ENCODE results near the gene CDKAL1.
"Not testable (repeated sequence)": the region's sequence is repeated elsewhere in the genome, so short reads cannot be mapped to it uniquely, and the experiment has no call there.

Gene CDKAL1

GRCh38 chr6:20755631-20756030 is 221.4 kb downstream of the CDKAL1 start:
- H3K9me3 ChIP-seq (ENCODE audit: control insufficient read depth in 1 of 2, low read length in 2 of 2) = peaks cover 0 to 3% of the 10 kb centered on the region in 2 donors
- H3K36me3 ChIP-seq (ENCODE audit: control insufficient read depth in 1 of 2, insufficient read depth in 2 of 2, low read length in 2 of 2) = peaks cover 0 to 6% of the 10 kb centered on the region in 2 donors
- H3K27ac ChIP-seq (ENCODE audit: low read length) = no peak overlapping the region
- H3K4me1 ChIP-seq (ENCODE audit: control insufficient read depth in 1 of 2, insufficient read depth in 2 of 2, low read length in 2 of 2) = no peaks in the 10 kb centered on the region
- H3K27me3 ChIP-seq (ENCODE audit: low read depth, low read length) = no peaks in the 10 kb centered on the region
- H3K4me3 ChIP-seq (ENCODE audit: low read depth in 1 of 2, low read length in 2 of 2) = no peak overlapping the region

GRCh38 chr6:20756584-20757147 is 222.4 kb downstream of the CDKAL1 start:
- H3K4me3 ChIP-seq (ENCODE audit: low read depth in 1 of 2, low read length in 2 of 2); H3K9me3 ChIP-seq (ENCODE audit: control insufficient read depth in 1 of 2, low read length in 2 of 2); H3K27ac ChIP-seq (ENCODE audit: low read length); H3K27me3 ChIP-seq (ENCODE audit: low read depth, low read length); H3K4me1 ChIP-seq (ENCODE audit: control insufficient read depth in 1 of 2, insufficient read depth in 2 of 2, low read length in 2 of 2); H3K36me3 ChIP-seq (ENCODE audit: control insufficient read depth in 1 of 2, insufficient read depth in 2 of 2, low read length in 2 of 2): not testable (repeated sequence)

- H3K27ac ChIP-seq (ENCODE audit: low read length) = no peak overlapping the region
- no peaks in the 10 kb centered on the region for H3K4me1 ChIP-seq (ENCODE audit: control insufficient read depth in 1 of 2, insufficient read depth in 2 of 2, low read length in 2 of 2)
- peaks cover 0 to 3% of the 10 kb centered on the region in 2 donors for H3K9me3 ChIP-seq (ENCODE audit: control insufficient read depth in 1 of 2, low read length in 2 of 2)
- H3K27me3 ChIP-seq (ENCODE audit: low read depth, low read length) = no peaks in the 10 kb centered on the region
- H3K4me3 ChIP-seq (ENCODE audit: low read depth in 1 of 2, low read length in 2 of 2) = no peak overlapping the region
- peaks cover 0 to 6% of the 10 kb centered on the region in 2 donors for H3K36me3 ChIP-seq (ENCODE audit: control insufficient read depth in 1 of 2, insufficient read depth in 2 of 2, low read length in 2 of 2)
These were observed 223.5 kb downstream of the CDKAL1 start for GRCh38 chr6:20757761-20758160.

GRCh38 chr6:20763296-20763695 is 229.0 kb downstream of the CDKAL1 start:
- Histone ChIP-seq H3K36me3 (ENCODE audit: control insufficient read depth in 1 of 2, insufficient read depth in 2 of 2, low read length in 2 of 2) (no peaks in the 10 kb centered on the region), H3K27ac (ENCODE audit: low read length) (no peak overlapping the region), H3K9me3 (ENCODE audit: control insufficient read depth in 1 of 2, low read length in 2 of 2) (no peaks in the 10 kb centered on the region), H3K4me3 (ENCODE audit: low read depth in 1 of 2, low read length in 2 of 2) (no peak overlapping the region), H3K4me1 (ENCODE audit: control insufficient read depth in 1 of 2, insufficient read depth in 2 of 2, low read length in 2 of 2) (no peaks in the 10 kb centered on the region), H3K27me3 (ENCODE audit: low read depth, low read length) (no peaks in the 10 kb centered on the region)

GRCh38 chr6:20769631-20770030 is 235.4 kb downstream of the CDKAL1 start:
- no peaks in the 10 kb centered on the region for H3K27me3 ChIP-seq (ENCODE audit: low read depth, low read length)
- no peaks in the 10 kb centered on the region for H3K4me1 ChIP-seq (ENCODE audit: control insufficient read depth in 1 of 2, insufficient read depth in 2 of 2, low read length in 2 of 2)
- no peaks in the 10 kb centered on the region for H3K36me3 ChIP-seq (ENCODE audit: control insufficient read depth in 1 of 2, insufficient read depth in 2 of 2, low read length in 2 of 2)
- no peak overlapping the region for H3K27ac ChIP-seq (ENCODE audit: low read length)
- H3K4me3 ChIP-seq (ENCODE audit: low read depth in 1 of 2, low read length in 2 of 2) = no peak overlapping the region
- H3K9me3 ChIP-seq (ENCODE audit: control insufficient read depth in 1 of 2, low read length in 2 of 2) = no peaks in the 10 kb centered on the region

- H3K27me3 ChIP-seq (ENCODE audit: low read depth, low read length) = no peaks in the 10 kb centered on the region
- H3K36me3 ChIP-seq (ENCODE audit: control insufficient read depth in 1 of 2, insufficient read depth in 2 of 2, low read length in 2 of 2) = no peaks in the 10 kb centered on the region
- no peak overlapping the region for H3K4me3 ChIP-seq (ENCODE audit: low read depth in 1 of 2, low read length in 2 of 2)
- no peaks in the 10 kb centered on the region for H3K4me1 ChIP-seq (ENCODE audit: control insufficient read depth in 1 of 2, insufficient read depth in 2 of 2, low read length in 2 of 2)
- H3K27ac ChIP-seq (ENCODE audit: low read length) = no peak overlapping the region
- H3K9me3 ChIP-seq (ENCODE audit: control insufficient read depth in 1 of 2, low read length in 2 of 2) = no peaks in the 10 kb centered on the region
These were observed 236.5 kb downstream of the CDKAL1 start for GRCh38 chr6:20770773-20771172.

- no peaks in the 10 kb centered on the region for H3K4me1 ChIP-seq (ENCODE audit: control insufficient read depth in 1 of 2, insufficient read depth in 2 of 2, low read length in 2 of 2)
- H3K4me3 ChIP-seq (ENCODE audit: low read depth in 1 of 2, low read length in 2 of 2) = no peak overlapping the region
- H3K27me3 ChIP-seq (ENCODE audit: low read depth, low read length) = no peaks in the 10 kb centered on the region
- H3K27ac ChIP-seq (ENCODE audit: low read length) = no peak overlapping the region
- H3K36me3 ChIP-seq (ENCODE audit: control insufficient read depth in 1 of 2, insufficient read depth in 2 of 2, low read length in 2 of 2) = no peaks in the 10 kb centered on the region
- no peaks in the 10 kb centered on the region for H3K9me3 ChIP-seq (ENCODE audit: control insufficient read depth in 1 of 2, low read length in 2 of 2)
These were observed 237.2 kb downstream of the CDKAL1 start for GRCh38 chr6:20771409-20771808.

GRCh38 chr6:20773822-20774221 is 239.6 kb downstream of the CDKAL1 start:
- Histone ChIP-seq H3K9me3 (ENCODE audit: control insufficient read depth in 1 of 2, low read length in 2 of 2) (no peaks in the 10 kb centered on the region), H3K36me3 (ENCODE audit: control insufficient read depth in 1 of 2, insufficient read depth in 2 of 2, low read length in 2 of 2) (no peaks in the 10 kb centered on the region), H3K4me1 (ENCODE audit: control insufficient read depth in 1 of 2, insufficient read depth in 2 of 2, low read length in 2 of 2) (no peaks in the 10 kb centered on the region), H3K4me3 (ENCODE audit: low read depth in 1 of 2, low read length in 2 of 2) (no peak overlapping the region), H3K27ac (ENCODE audit: low read length) (no peak overlapping the region), H3K27me3 (ENCODE audit: low read depth, low read length) (no peaks in the 10 kb centered on the region)

- Histone ChIP-seq H3K4me1 (ENCODE audit: control insufficient read depth in 1 of 2, insufficient read depth in 2 of 2, low read length in 2 of 2) (no peaks in the 10 kb centered on the region), H3K36me3 (ENCODE audit: control insufficient read depth in 1 of 2, insufficient read depth in 2 of 2, low read length in 2 of 2) (no peaks in the 10 kb centered on the region), H3K4me3 (ENCODE audit: low read depth in 1 of 2, low read length in 2 of 2) (no peak overlapping the region), H3K27me3 (ENCODE audit: low read depth, low read length) (no peaks in the 10 kb centered on the region), H3K27ac (ENCODE audit: low read length) (no peak overlapping the region), H3K9me3 (ENCODE audit: control insufficient read depth in 1 of 2, low read length in 2 of 2) (no peaks in the 10 kb centered on the region)
These were observed 241.7 kb downstream of the CDKAL1 start for GRCh38 chr6:20775981-20776380.

GRCh38 chr6:20777801-20778200 is 243.5 kb downstream of the CDKAL1 start:
- Histone ChIP-seq H3K36me3 (ENCODE audit: control insufficient read depth in 1 of 2, insufficient read depth in 2 of 2, low read length in 2 of 2) (peaks cover 0 to 9% of the 10 kb centered on the region in 2 donors), H3K4me3 (ENCODE audit: low read depth in 1 of 2, low read length in 2 of 2) (no peak overlapping the region), H3K4me1 (ENCODE audit: control insufficient read depth in 1 of 2, insufficient read depth in 2 of 2, low read length in 2 of 2) (no peaks in the 10 kb centered on the region), H3K27me3 (ENCODE audit: low read depth, low read length) (no peaks in the 10 kb centered on the region), H3K27ac (ENCODE audit: low read length) (no peak overlapping the region), H3K9me3 (ENCODE audit: control insufficient read depth in 1 of 2, low read length in 2 of 2) (no peaks in the 10 kb centered on the region)

GRCh38 chr6:20778459-20778858 is 244.2 kb downstream of the CDKAL1 start:
- no peaks in the 10 kb centered on the region for H3K4me1 ChIP-seq (ENCODE audit: control insufficient read depth in 1 of 2, insufficient read depth in 2 of 2, low read length in 2 of 2)
- H3K4me3 ChIP-seq (ENCODE audit: low read depth in 1 of 2, low read length in 2 of 2) = no peak overlapping the region
- no peak overlapping the region for H3K27ac ChIP-seq (ENCODE audit: low read length)
- H3K27me3 ChIP-seq (ENCODE audit: low read depth, low read length) = no peaks in the 10 kb centered on the region
- no peaks in the 10 kb centered on the region for H3K9me3 ChIP-seq (ENCODE audit: control insufficient read depth in 1 of 2, low read length in 2 of 2)
- H3K36me3 ChIP-seq (ENCODE audit: control insufficient read depth in 1 of 2, insufficient read depth in 2 of 2, low read length in 2 of 2) = peaks cover 0 to 16% of the 10 kb centered on the region in 2 donors

GRCh38 chr6:20778912-20779311 is 244.7 kb downstream of the CDKAL1 start:
- H3K4me1 ChIP-seq (ENCODE audit: control insufficient read depth in 1 of 2, insufficient read depth in 2 of 2, low read length in 2 of 2) = no peaks in the 10 kb centered on the region
- no peaks in the 10 kb centered on the region for H3K9me3 ChIP-seq (ENCODE audit: control insufficient read depth in 1 of 2, low read length in 2 of 2)
- H3K27me3 ChIP-seq (ENCODE audit: low read depth, low read length) = no peaks in the 10 kb centered on the region
- H3K4me3 ChIP-seq (ENCODE audit: low read depth in 1 of 2, low read length in 2 of 2) = no peak overlapping the region
- peaks cover 0 to 19% of the 10 kb centered on the region in 2 donors for H3K36me3 ChIP-seq (ENCODE audit: control insufficient read depth in 1 of 2, insufficient read depth in 2 of 2, low read length in 2 of 2)
- no peak overlapping the region for H3K27ac ChIP-seq (ENCODE audit: low read length)
